ENCODE measurements around the gene SLC15A1.
"Not testable (repeated sequence)": the region's sequence is repeated elsewhere in the genome, so short reads cannot be mapped to it uniquely, and the experiment has no call there.

SLC15A1 gene

DNA sequence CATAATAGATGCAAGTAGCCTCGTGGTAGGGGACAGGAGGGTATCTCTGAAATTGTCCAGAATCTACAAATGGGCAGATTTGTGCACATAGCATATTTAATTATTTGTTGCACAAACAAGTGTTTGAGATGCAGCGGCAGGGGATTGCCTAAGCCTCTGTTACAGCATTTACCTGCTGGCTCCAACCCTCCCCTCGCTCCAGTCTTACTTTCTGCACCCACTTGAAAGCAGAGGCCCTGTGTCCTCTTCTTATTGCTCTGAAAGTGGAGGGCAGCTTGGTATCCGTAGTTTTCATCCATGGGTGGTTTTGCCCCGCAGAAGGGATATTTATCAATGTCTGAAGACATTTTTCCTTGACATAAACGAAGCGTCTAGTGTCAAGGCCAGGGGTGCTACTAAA is 102.6 kb downstream of the SLC15A1 start:
- Mint-ChIP-seq H3K36me3 (no peaks in the 10 kb centered on the region), H3K27ac (no peak overlapping the region), H3K4me1 (peaks cover 8% of the 10 kb centered on the region), H3K4me3 (no peak overlapping the region), H3K9me3 (no peaks in the 10 kb centered on the region)
- DNase-seq (ENCODE audit: low spot score in 2 of 2): no peak
- no peak for ATAC-seq

DNA sequence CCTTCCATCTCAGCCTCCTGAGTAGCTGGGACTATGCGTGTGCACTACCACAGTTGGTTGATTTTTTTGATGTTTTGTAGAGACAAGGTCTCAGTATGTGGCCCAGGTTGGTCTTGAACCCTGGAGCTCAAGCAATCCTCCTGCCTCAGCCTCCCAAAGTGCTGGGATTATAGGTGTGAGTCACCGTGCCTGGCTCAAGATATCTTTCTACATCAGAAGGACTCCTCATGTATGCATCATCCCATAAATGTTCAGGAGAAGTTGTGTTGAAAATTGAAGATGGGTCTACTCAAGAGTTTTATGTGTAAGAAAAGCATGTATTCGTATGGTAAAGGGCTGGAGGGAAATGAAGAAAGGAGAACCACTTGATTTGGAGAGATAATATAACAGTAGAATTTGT is 103.8 kb downstream of the SLC15A1 start:
- DNase-seq (ENCODE audit: low spot score in 2 of 2): no peak
- Mint-ChIP-seq H3K27ac (no peak overlapping the region), H3K9me3 (no peaks in the 10 kb centered on the region), H3K4me3 (no peak overlapping the region), H3K4me1 (peaks cover 7% of the 10 kb centered on the region), H3K36me3 (no peaks in the 10 kb centered on the region)
- no peak for ATAC-seq

DNA sequence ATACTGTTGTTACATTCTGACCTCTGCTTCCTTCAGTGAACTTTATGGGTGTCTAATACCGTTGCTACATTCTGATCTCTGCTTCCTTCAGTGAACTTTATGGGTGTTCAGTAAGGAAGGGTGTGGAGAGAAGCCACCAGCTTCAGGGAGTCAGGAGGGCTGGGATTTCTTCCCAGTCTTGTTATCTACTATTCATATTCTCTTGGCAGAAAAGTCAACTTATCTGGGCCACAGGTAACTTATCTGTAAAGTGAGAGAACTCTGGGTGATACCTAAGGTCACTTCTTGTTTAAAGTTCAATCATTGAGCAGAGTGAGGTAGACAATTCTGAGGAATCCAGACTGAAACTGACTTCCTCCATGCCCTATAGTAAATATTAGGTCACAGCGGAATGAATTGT is 104.3 kb downstream of the SLC15A1 start:
- ATAC-seq (no peak), DNase-seq (ENCODE audit: low spot score in 2 of 2) (no peak)
- Mint-ChIP-seq H3K27ac (no peak overlapping the region), H3K4me1 (peaks cover 1% of the 10 kb centered on the region), H3K9me3 (no peaks in the 10 kb centered on the region), H3K36me3 (no peaks in the 10 kb centered on the region), H3K4me3 (no peak overlapping the region)

DNA sequence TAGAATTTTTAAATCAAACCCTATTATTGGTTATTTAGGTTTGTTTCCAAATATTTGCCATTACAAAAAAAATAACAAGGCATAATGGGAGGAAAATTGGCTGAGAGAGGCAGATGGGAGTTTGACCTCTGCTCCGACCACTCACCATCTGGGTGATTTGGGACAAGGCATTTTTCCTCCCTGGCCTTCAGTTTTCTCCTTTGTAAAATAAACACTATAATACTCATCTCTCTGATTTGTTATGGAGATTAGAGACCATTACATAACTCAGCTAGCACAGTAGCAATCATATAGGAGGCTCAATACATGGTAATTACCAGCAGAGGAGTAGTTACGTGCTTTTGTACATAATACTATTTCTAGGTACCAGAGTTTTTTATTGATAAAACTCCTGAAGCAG is 105.4 kb downstream of the SLC15A1 start:
- H3K4me3 Mint-ChIP-seq: no peak overlapping the region
- H3K27ac Mint-ChIP-seq: no peak overlapping the region
- ATAC-seq (no peak), DNase-seq (ENCODE audit: low spot score in 2 of 2) (no peak)
- H3K4me1 Mint-ChIP-seq: no peaks in the 10 kb centered on the region
- H3K36me3 Mint-ChIP-seq: no peaks in the 10 kb centered on the region
- H3K9me3 Mint-ChIP-seq: no peaks in the 10 kb centered on the region

DNA sequence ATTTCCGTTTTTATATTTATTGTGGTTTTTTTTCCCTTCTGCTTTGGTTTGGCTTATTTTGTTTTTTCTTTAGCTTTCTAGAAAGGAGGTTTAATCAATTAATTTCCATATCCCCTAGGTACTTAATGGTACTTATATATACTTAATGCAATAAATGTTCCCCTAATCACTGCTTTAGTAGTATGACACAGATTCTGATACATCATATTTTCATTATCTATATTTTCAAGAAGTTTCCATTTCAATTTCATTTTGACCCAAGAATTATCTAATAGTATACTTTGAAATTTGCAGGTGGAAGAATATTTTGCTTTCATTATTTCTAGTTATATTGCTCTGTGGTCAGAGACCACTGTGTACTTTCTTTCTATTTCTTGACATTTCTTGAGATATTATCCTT is 109.0 kb downstream of the SLC15A1 start:
- DNase-seq (ENCODE audit: low spot score in 2 of 2) (no peak), ATAC-seq (no peak)
- Mint-ChIP-seq H3K27ac (no peak overlapping the region), H3K9me3 (no peaks in the 10 kb centered on the region), H3K36me3 (no peaks in the 10 kb centered on the region), H3K4me1 (no peaks in the 10 kb centered on the region), H3K4me3 (no peak overlapping the region)

DNA sequence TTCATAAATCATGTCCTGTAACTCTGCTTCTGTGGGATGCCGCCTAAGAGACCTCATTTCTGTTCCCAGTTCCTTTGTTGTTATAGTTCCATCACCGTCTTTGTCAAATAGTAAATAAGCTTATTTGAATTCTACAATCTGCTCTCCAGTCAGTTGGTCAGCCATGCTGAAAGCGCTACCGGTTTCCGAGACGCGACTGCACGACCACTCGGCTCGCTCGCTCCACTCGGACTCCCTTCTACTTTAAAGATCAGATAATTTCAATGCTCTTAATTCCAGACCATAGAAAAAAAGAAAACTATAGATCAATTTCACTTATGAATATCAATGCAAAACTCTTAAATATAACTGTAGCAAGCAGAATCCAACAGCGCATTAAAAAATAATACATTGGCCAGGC is 111.4 kb downstream of the SLC15A1 start:
- Mint-ChIP-seq H3K27ac (no peak overlapping the region), H3K4me3 (no peak overlapping the region), H3K36me3 (no peaks in the 10 kb centered on the region), H3K9me3 (no peaks in the 10 kb centered on the region), H3K4me1 (no peaks in the 10 kb centered on the region)
- no peak for DNase-seq (ENCODE audit: low spot score in 2 of 2)
- no peak for ATAC-seq

DNA sequence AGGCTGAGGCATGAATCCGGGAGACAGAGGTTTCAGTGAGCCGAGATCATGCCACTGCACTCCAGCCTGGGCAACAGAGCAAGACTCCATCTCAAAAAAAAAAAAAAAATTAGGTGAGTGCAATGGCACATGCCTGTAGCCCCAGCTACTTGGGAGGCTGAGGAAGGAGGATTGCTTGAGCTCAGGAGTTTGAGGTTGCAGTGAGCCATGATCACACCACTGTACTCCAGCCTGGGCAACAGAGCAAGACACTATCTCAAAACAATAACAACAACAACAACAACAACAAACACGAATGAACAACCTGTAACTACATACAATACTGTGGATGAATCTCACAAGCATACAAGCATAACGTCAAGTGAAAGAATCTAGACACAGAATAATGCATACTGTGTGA is 112.7 kb downstream of the SLC15A1 start:
- not testable (repeated sequence) for ATAC-seq; H3K9me3 Mint-ChIP-seq; H3K36me3 Mint-ChIP-seq; H3K4me3 Mint-ChIP-seq; DNase-seq (ENCODE audit: low spot score in 2 of 2); H3K27ac Mint-ChIP-seq; H3K4me1 Mint-ChIP-seq

DNA sequence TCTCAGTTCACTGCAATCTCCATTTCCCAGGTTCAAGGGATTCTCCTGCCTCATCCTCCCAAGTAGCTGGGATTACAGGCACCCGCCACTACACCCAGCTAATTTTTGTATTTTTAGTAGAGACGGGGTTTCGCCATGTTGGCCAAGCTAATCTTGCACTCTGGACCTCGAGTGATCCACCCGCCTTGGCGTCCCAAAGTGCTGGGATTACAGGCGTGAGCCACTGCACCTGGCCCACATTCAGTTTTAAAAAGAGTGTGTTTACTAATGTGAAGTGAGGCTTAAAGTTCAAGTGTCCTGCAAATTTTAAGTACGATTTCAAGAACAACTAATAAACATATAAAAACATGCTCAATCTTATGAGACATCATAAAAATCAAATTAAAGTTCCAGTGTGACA is 114.1 kb downstream of the SLC15A1 start:
- H3K4me3 Mint-ChIP-seq; ATAC-seq; DNase-seq (ENCODE audit: low spot score in 2 of 2); H3K4me1 Mint-ChIP-seq; H3K9me3 Mint-ChIP-seq; H3K36me3 Mint-ChIP-seq; H3K27ac Mint-ChIP-seq: not testable (repeated sequence)

All from stimulated activated effector memory CD8-positive, alpha-beta T cell treated with anti-CD3 and anti-CD28 coated beads, Interleukin-12 subunit alpha, Interleukin-12 subunit beta, amount 100 ng/mL, for 72 hours (primary cell).